ENCODE results near the gene FTCD.

Gene FTCD

GRCh38 chr21:46124083-46124925, 31.1 kb downstream of the FTCD start:
- DNase-seq (ENCODE audit: low read depth), result no peak

DNA sequence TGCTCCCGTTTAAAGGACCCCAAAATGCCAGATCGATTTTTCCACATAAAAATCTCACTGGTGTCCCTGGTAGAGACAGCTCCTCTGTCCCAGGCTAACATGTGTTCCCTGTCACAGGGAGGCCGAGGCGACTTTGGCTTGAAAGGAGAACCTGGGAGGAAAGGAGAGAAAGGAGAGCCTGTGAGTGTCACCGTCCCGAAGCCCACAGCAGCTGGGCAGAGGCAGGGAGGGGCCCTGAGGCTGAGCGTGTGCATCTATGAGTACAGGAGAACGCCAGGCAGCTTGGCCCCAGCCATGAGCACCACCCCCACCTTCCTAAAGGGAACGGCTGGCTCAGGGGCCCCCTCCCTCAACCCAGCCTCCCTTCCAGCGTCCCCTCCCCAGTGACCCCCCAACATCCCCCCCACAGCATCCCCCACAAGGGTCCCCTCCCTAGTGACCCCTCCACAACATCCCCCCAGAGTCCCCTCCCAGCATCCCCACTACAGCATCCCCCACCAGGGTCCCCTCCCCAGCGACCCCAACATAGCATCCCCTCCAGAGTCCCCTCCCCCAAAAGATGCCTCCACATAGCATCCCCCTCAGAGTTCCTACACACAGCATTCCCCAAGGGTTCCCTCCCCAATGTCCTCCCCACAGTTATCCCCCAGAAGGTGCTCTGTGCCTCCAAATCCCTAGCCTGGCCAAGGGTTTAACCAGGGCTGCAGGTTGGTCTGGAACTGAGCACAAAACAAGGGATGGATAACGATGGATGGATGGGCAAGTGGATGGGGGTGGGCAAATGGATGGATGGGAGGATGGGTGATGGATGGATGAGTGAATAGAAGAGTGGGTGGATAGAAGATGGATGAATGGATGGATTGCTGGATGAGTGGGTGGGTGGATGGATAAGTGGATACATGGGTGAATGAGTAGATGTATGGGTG, 32.4 kb downstream of the FTCD start:
- no peak for DNase-seq (ENCODE audit: low read depth)

GRCh38 chr21:46122237-46122671, 33.1 kb downstream of the FTCD start:
- no peak for DNase-seq (ENCODE audit: low read depth)

DNA sequence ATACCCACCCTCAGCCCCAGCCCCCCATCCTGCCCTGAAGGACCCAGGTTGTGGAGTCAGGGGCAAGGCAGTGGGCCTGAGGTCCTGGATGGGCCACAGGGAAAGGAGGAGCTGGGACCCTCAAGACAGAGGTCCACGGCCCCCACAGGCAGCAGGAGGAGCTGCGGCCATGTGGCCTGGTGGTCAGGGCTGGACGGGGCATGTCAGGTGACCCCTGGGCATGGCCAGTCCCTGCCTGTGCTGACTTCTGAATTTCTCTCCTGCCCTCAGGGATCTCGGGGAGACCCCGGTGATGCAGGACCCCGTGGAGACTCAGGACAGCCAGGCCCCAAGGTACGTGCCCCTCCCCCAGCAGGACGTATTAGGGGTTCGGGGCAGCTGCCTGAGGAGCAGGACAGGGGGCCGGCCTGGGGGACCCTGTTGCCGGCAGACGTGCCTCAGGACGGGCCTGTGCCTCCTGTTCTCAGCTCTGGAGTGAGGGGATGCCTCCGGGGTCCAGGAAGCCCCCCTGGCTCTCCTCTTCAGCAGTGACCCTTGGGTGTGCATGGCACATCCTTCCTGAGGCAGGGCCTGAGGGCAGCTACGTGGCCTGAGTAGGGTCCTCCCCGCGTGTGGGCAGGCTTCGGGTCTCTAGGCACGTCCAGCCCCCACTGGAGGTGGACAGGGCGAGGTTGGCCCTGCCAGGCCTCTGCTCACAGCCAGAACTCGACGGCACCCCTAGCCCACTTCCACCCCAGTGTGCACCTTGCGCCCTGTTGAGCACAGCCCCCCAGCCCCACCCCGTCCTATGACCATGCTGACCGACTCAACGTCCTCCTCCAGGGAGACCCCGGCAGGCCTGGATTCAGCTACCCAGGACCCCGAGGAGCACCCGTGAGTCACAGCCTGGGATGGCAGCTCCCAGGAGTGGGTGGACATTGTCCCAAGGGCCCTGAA, 33.8 kb downstream of the FTCD start:
- DNase-seq (ENCODE audit: low read depth), result no peak

DNA sequence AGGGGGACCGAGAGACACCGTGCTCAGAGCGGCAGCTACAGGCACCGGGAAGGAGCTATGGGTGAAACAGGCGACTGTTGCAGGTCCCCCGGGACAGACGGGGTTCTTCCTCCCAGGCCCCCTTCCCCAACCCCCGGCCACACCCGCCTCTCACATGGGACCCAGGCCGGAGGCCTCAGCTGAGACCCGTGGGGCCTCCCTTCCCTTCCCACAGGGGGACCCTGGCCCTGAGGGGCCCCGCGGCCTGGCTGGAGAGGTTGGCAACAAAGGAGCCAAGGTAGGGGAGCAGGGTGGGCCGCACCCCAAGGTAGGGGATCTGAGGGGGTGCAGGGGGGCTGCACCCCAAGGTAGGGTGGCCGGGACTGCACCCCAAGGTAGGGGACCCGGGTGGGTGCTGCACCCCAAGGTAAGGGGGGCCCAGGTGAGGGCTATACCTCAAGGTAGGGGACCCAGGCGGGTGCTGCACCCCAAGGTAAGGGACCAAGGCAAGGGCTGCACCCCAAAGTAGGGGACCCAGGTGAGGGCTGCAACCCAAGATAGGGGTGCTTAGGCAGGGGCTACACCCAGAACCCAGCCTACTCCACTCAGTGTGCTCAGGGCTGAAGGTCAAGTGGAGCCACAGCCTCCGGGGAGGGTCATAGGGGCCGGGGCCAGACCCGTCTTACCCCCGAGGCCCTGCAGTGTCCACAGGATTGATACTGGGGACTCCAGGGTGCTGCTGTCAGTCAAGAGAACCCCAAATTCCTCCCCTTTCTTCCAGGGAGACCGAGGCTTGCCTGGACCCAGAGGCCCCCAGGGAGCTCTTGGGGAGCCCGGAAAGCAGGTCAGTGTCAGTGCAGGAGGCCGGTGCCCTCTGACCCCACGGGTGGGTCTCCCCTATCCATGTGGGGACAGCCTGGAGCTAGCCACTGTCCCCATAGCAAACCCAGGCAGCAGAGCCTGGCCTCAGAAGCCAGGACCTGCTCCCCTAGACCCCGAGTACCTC, 34.8 kb downstream of the FTCD start:
- no peak for DNase-seq (ENCODE audit: low read depth)

- DNase-seq (ENCODE audit: low read depth), result no peak
Observed at GRCh38 chr21:46119637-46120271, 35.6 kb downstream of the FTCD start.

DNA sequence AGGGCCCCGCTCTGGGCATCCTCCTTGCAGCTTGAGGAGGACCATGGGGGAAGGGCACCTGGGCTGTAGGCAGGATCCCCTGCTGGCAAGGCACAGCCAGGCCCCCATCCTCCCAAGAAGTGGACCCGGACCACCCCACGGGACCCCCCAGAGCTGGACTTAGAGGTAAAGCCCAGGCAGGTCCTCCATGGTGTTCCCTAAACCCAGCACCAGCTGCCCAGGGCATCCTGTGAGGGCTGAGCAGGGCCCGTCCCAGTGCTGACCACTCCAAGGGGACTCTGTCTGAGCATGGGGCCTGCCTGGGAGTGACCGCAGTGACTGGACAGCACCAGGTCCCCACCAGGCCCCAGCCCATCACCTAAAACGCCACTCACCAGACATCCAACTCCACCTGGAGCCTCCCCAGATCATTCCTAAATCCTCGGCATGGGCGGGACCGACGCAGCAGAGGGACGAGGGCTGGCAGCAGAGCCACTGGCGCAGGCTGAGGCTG, 36.2 kb downstream of the FTCD start:
- no peak for DNase-seq (ENCODE audit: low read depth)

DNA sequence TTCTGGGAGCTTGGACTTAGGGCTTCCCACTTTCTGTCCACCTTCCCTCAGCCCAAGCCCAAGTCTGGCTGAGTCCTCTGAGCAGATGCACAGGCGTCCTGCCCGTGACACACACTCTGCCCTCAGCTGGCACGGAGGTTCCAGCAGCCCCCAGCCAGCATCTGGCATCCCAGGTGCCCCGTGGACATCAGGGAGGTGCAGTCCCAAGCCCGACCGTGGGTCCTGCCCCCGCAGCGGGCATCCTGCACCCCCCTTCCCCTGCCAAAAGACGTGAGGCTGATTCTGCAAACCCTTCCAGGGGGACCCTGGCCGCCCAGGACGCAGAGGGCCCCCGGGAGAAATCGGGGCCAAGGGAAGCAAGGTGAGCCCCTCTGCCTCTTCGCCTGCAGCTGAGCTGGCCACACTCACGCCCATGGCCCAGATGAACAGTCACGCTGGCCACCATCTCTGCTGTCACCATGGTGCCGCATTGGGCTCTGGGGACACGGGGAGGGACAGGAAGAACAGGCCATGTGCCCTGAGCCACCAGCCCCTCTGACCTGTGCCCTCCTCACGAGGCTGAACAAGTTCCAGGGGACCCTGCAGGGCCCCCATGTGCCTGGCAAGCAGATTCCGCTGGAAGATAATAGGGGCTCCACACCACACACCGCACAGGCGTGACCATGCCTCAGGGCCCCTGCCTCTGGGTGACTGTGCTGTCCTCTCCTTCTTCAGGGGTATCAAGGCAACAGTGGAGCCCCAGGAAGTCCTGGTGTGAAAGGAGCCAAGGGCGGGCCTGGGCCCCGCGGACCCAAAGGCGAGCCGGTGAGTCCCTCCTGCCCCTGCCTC, 36.8 kb downstream of the FTCD start:
- DNase-seq (ENCODE audit: low read depth), result no peak

DNA sequence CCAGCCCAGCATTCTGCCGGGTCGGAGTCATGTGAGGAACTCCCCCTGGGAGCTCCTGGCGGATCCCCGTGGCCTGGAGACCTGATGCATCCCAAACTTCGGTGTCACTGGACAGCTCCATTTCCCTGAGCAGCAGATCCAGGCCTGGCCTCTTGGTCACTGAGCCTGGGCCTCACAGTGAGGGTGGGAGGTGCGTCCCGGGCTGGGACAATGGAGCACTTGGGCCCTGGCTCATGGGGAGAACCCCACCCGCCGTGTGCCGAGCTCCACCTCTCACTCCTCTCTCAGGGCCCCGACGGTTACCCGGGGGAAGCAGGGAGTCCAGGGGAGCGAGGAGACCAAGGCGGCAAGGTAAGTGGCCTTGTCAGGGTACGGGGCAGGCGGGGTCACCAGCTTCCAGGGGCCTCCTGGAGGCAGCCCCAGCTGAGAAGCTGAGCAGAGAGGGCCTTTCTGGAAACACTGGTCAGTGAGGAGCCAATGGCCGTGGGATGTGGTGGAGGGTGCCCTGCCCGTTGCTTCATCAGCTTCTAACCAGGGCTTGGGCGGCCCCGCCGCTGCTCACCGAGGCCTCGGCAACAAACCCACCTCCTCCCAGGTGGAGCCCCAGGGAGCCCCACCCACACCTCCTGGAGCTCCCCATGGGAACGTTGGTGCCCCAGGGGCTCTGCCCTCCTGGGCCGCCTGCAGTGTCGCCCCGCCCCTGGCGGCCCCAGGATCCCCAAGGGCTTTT, 37.6 kb downstream of the FTCD start:
- no peak for DNase-seq (ENCODE audit: low read depth)

- no peak for DNase-seq (ENCODE audit: low read depth)
Observed at GRCh38 chr21:46116776-46117585, 38.4 kb downstream of the FTCD start.

DNA sequence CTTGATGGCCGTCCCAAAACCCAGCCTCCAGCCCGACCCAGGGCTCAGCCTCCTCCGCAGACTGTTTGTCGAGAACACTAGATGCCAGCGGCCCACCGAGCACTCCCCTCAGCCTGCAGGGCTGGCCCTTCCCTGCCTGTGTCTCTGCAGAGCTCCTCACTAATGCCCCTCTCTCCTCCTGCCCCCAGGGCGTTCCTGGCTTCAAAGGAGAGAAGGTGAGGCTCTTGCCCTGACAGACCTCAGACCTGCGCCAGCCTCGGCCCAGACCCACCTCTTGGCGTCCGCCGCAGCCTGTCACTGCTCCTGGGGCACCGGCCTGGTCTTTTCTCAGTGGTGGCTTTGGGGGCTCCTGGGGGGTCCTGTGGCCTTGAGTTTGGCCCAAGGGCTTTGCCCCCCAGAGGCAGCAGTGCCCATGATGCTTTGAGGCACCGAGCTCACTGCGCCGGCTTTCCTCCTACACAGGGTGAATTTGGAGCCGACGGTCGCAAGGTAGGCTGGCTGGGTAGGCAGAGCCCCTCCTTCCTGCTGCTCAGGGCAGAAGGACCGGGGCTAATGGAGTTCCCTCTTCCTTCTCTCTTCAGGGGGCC, 39.1 kb downstream of the FTCD start:
- no peak for DNase-seq (ENCODE audit: low read depth)

GRCh38 chr21:46115441-46116188, 39.8 kb downstream of the FTCD start:
- no peak for DNase-seq (ENCODE audit: low read depth)

- no peak for DNase-seq (ENCODE audit: low read depth)
Observed at GRCh38 chr21:46114963-46115362, 40.4 kb downstream of the FTCD start.

DNA sequence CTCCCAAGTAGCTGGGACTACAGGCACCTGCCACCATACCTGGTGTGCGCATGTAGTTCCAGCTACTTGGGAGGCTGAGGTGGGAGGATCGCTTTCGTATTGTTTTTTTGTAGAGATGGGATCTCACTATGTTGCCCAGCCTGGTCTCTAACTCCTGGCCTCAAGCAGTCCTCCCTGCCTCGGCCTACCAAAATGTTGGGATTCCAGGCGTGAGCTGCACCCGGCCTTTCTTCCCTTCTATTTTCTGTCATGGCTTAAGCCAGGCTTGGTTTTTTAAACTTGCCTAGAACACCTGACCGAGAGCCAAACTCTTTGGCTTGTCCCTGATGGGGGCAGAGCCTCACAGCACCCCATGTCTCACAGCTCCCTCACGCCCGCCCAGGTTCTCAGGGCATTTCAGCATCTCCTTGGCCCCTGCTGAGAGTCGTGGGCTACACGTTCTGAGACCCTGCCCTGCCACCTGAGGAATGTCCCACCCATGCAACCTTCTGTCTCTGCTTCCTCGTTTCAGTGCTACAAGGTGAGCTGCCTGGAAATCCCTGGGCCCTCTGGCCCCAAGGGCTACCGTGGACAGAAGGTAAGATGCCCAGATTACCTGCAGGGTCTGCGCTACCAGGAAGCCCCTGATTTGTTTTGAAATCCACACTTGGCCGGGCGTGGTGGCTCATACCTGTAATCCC, 41.7 kb downstream of the FTCD start:
- no peak for DNase-seq (ENCODE audit: low read depth)

- DNase-seq (ENCODE audit: low read depth), result no peak
Observed at GRCh38 chr21:46112725-46113215, 42.6 kb downstream of the FTCD start.

All from stimulated activated CD8-positive, alpha-beta memory T cell treated with anti-CD3 and anti-CD28 coated beads, Interleukin-12 subunit alpha, Interleukin-12 subunit beta, amount 100 ng/mL, for 1 hour (primary cell).